HEK293 (cell line): Measurements from ENCODE around the gene CENPB.

ENCODE experiments used
- ATF2 ChIP-seq: fragments of 450-650 bp; formaldehyde crosslinking; IDR thresholded peaks from 2 replicates; pipeline ENCODE4 v1.5.1; 2016; ENCODE audit warnings: missing biosample characterization, missing genetic modification characterization, low read depth
- FEZF1 ChIP-seq: fragments of 450-650 bp; formaldehyde crosslinking; IDR thresholded peaks from 2 replicates; pipeline ENCODE4 v1.5.1; 2016; ENCODE audit warnings: missing biosample characterization, missing genetic modification characterization
- GLIS1 ChIP-seq: fragments of 450-650 bp; formaldehyde crosslinking; IDR thresholded peaks from 2 replicates; pipeline ENCODE4 v1.5.1; 2016; ENCODE audit warnings: missing biosample characterization, missing genetic modification characterization
- GLIS2 ChIP-seq: fragments of 450-650 bp; formaldehyde crosslinking; IDR thresholded peaks from 2 replicates; pipeline ENCODE4 v1.5.1; 2016; ENCODE audit warnings: missing biosample characterization, missing genetic modification characterization
- KLF8 ChIP-seq: fragments of 450-650 bp; formaldehyde crosslinking; IDR thresholded peaks from 2 replicates; pipeline ENCODE4 v1.5.1; 2016; ENCODE audit warnings: missing biosample characterization, missing genetic modification characterization
- KLF9 ChIP-seq: fragments of 450-650 bp; formaldehyde crosslinking; IDR thresholded peaks from 2 replicates; pipeline ENCODE4 v1.5.1; 2016; ENCODE audit warnings: missing biosample characterization, missing genetic modification characterization, low read depth
- OVOL3 ChIP-seq: fragments of 450-650 bp; formaldehyde crosslinking; IDR thresholded peaks from 2 replicates; pipeline ENCODE4 v1.5.1; 2016; ENCODE audit warnings: missing biosample characterization, missing genetic modification characterization
- PATZ1 ChIP-seq: fragments of 450-650 bp; formaldehyde crosslinking; IDR thresholded peaks from 2 replicates; pipeline ENCODE4 v1.5.1; 2016; ENCODE audit warnings: missing biosample characterization, missing genetic modification characterization
- ZBTB21 ChIP-seq: fragments of 450-650 bp; formaldehyde crosslinking; IDR thresholded peaks from 2 replicates; pipeline ENCODE4 v1.5.1; 2017; ENCODE audit warnings: missing biosample characterization, missing genetic modification characterization
- ZNF16 ChIP-seq: fragments of 450-650 bp; formaldehyde crosslinking; IDR thresholded peaks from 2 replicates; pipeline ENCODE4 v1.5.1; 2016; ENCODE audit warnings: low read depth, missing biosample characterization, missing genetic modification characterization
- ZNF175 ChIP-seq: fragments of 450-650 bp; formaldehyde crosslinking; IDR thresholded peaks from 2 replicates; pipeline ENCODE4 v1.5.1; 2016; ENCODE audit warnings: missing biosample characterization, missing genetic modification characterization
- ZNF223 ChIP-seq: fragments of 450-650 bp; formaldehyde crosslinking; IDR thresholded peaks from 2 replicates; pipeline ENCODE4 v1.5.1; 2016; ENCODE audit warnings: missing biosample characterization, missing genetic modification characterization
- ZNF311 ChIP-seq: fragments of 450-650 bp; formaldehyde crosslinking; IDR thresholded peaks from 2 replicates; pipeline ENCODE4 v1.5.1; 2017; ENCODE audit warnings: missing biosample characterization, missing genetic modification characterization, borderline replicate concordance
- ZNF335 ChIP-seq: fragments of 450-650 bp; formaldehyde crosslinking; conservative IDR thresholded peaks from 2 replicates; pipeline ENCODE4 v1.5.1; 2016; ENCODE audit warnings: missing biosample characterization, missing genetic modification characterization
- ZNF350 ChIP-seq: fragments of 450-650 bp; formaldehyde crosslinking; IDR thresholded peaks from 2 replicates; pipeline ENCODE4 v1.5.0; 2017; ENCODE audit warnings: missing biosample characterization, mild to moderate bottlenecking, missing genetic modification characterization
- ZNF48 ChIP-seq: fragments of 450-650 bp; formaldehyde crosslinking; IDR thresholded peaks from 2 replicates; pipeline ENCODE4 v1.5.1; 2016; ENCODE audit warnings: missing biosample characterization, missing genetic modification characterization
- ZNF514 ChIP-seq: fragments of 450-650 bp; formaldehyde crosslinking; IDR thresholded peaks from 2 replicates; pipeline ENCODE4 v1.5.1; 2016; ENCODE audit warnings: missing biosample characterization, missing genetic modification characterization
- ZNF530 ChIP-seq: fragments of 450-650 bp; formaldehyde crosslinking; IDR thresholded peaks from 2 replicates; pipeline ENCODE4 v1.5.1; 2016; ENCODE audit warnings: low read depth, missing biosample characterization, missing genetic modification characterization
- ZNF558 ChIP-seq: fragments of 450-650 bp; formaldehyde crosslinking; IDR thresholded peaks from 2 replicates; pipeline ENCODE4 v1.5.1; 2016; ENCODE audit warnings: missing biosample characterization, missing genetic modification characterization
- ZNF560 ChIP-seq: fragments of 450-650 bp; formaldehyde crosslinking; IDR thresholded peaks from 2 replicates; pipeline ENCODE4 v1.5.1; 2017; ENCODE audit warnings: missing biosample characterization, missing genetic modification characterization, borderline replicate concordance
- ZNF664 ChIP-seq: fragments of 450-650 bp; formaldehyde crosslinking; IDR thresholded peaks from 2 replicates; pipeline ENCODE4 v1.5.1; 2016; ENCODE audit warnings: missing biosample characterization, missing genetic modification characterization
- ZNF670 ChIP-seq: fragments of 450-650 bp; formaldehyde crosslinking; IDR thresholded peaks from 2 replicates; pipeline ENCODE4 v1.5.1; 2016; ENCODE audit warnings: missing biosample characterization, missing genetic modification characterization, low read depth
- ZNF76 ChIP-seq: fragments of 450-650 bp; formaldehyde crosslinking; IDR thresholded peaks from 2 replicates; pipeline ENCODE4; 2016; ENCODE audit warnings: low read depth, missing biosample characterization, missing genetic modification characterization, borderline replicate concordance
- ZNF768 ChIP-seq: fragments of 450-650 bp; formaldehyde crosslinking; IDR thresholded peaks from 2 replicates; pipeline ENCODE4 v1.5.1; 2018; ENCODE audit warnings: missing biosample characterization, mild to moderate bottlenecking, missing genetic modification characterization
- ZNF776 ChIP-seq: fragments of 450-650 bp; formaldehyde crosslinking; IDR thresholded peaks from 2 replicates; pipeline ENCODE4 v1.5.0; 2017; ENCODE audit warnings: missing biosample characterization, missing genetic modification characterization, borderline replicate concordance
- ZNF785 ChIP-seq: fragments of 450-650 bp; formaldehyde crosslinking; IDR thresholded peaks from 2 replicates; pipeline ENCODE4 v1.5.1; 2016; ENCODE audit warnings: missing biosample characterization, missing genetic modification characterization
- ZSCAN16 ChIP-seq: fragments of 450-650 bp; formaldehyde crosslinking; IDR thresholded peaks from 2 replicates; pipeline ENCODE4 v1.5.1; 2016; ENCODE audit warnings: missing biosample characterization, missing genetic modification characterization
- TF ChIP-seq, protein P1 (sequence below): fragments of 450-650 bp; formaldehyde crosslinking; IDR thresholded peaks from 2 replicates; pipeline ENCODE4 v1.5.1; 2017; ENCODE audit warnings: missing biosample characterization, mild to moderate bottlenecking, missing genetic modification characterization, moderate library complexity
- TF ChIP-seq, protein P2 (sequence below): fragments of 450-650 bp; formaldehyde crosslinking; IDR thresholded peaks from 2 replicates; pipeline ENCODE4 v1.5.1; 2016; ENCODE audit warnings: missing biosample characterization, missing genetic modification characterization
- TF ChIP-seq, protein P3 (sequence below): fragments of 450-650 bp; formaldehyde crosslinking; IDR thresholded peaks from 2 replicates; pipeline ENCODE4 v1.5.1; 2017; ENCODE audit warnings: missing biosample characterization, missing genetic modification characterization
- TF ChIP-seq, protein P4 (sequence below): fragments of 450-650 bp; formaldehyde crosslinking; IDR thresholded peaks from 2 replicates; pipeline ENCODE4 v1.5.1; 2016; ENCODE audit warnings: missing biosample characterization, missing genetic modification characterization, low read depth

Gene CENPB

DNA sequence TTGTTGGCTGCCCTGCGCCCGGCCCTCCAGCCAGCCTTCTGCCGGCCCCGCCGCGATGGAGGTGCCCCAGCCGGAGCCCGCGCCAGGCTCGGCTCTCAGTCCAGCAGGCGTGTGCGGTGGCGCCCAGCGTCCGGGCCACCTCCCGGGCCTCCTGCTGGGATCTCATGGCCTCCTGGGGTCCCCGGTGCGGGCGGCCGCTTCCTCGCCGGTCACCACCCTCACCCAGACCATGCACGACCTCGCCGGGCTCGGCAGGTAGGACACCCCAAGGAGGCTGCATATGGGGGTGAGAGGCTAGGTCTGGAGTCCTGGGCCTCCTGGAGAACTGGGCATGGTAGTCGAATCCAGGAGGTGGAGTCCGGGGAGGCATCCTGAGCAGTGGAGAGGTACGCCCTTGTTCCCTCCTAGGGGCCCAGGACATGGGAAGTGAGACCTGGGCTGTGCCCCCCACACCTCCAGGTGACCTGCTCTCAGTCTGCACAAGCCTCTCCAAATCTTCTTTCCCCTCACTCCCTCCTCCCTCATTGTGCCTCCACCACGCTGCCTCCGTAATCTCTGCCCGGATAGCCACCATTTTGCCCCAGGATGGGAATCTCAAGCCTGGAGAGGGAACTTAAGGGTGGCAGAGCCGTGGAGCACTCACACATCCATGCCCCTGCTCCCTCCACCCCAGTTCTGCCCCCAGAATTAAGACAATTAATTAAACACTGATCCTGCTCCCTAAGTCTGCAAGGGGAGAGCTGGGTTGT lies 10.1 kb upstream of the CENPB start (continued):
- TF ChIP-seq ATF2 (tag by site-specific recombination) (no peak), ZNF175 (tag by site-specific recombination) (no peak), ZNF776 (tag by site-specific recombination) (no peak), ZNF350 (tag by site-specific recombination) (no peak), ZNF48 (tag by site-specific recombination) (no peak), GLIS2 (tag by site-specific recombination) (peak; percentile 81), FEZF1 (no peak), ZNF311 (tag by site-specific recombination) (no peak), KLF9 (tag by site-specific recombination) (no peak), GLIS1 (tag by site-specific recombination) (peak; percentile 94), ZNF560 (tag by site-specific recombination) (no peak), ZSCAN16 (tag by site-specific recombination) (no peak), KLF8 (peak; percentile 46), ZNF530 (no peak), ZBTB21 (no peak), ZNF76 (tag by site-specific recombination) (no peak), ZNF514 (tag by site-specific recombination) (no peak), OVOL3 (no peak), PATZ1 (tag by site-specific recombination) (no peak), ZNF558 (no peak), ZNF785 (no peak), ZNF16 (no peak), ZNF768 (tag by site-specific recombination) (no peak), ZNF664 (no peak), ZNF670 (tag by site-specific recombination) (no peak), ZNF223 (tag by site-specific recombination) (no peak), ZNF335 (peak; percentile 98)
- TF ChIP-seq, protein P1, sequence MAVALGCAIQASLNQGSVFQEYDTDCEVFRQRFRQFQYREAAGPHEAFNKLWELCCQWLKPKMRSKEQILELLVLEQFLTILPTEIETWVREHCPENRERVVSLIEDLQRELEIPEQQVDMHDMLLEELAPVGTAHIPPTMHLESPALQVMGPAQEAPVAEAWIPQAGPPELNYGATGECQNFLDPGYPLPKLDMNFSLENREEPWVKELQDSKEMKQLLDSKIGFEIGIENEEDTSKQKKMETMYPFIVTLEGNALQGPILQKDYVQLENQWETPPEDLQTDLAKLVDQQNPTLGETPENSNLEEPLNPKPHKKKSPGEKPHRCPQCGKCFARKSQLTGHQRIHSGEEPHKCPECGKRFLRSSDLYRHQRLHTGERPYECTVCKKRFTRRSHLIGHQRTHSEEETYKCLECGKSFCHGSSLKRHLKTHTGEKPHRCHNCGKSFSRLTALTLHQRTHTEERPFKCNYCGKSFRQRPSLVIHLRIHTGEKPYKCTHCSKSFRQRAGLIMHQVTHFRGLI (tag by site-specific recombination) = peak; percentile 79
- TF ChIP-seq, protein P2, sequence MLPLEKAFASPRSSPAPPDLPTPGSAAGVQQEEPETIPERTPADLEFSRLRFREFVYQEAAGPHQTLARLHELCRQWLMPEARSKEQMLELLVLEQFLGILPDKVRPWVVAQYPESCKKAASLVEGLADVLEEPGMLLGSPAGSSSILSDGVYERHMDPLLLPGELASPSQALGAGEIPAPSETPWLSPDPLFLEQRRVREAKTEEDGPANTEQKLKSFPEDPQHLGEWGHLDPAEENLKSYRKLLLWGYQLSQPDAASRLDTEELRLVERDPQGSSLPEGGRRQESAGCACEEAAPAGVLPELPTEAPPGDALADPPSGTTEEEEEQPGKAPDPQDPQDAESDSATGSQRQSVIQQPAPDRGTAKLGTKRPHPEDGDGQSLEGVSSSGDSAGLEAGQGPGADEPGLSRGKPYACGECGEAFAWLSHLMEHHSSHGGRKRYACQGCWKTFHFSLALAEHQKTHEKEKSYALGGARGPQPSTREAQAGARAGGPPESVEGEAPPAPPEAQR (tag by site-specific recombination) = no peak
- TF ChIP-seq, protein P3, sequence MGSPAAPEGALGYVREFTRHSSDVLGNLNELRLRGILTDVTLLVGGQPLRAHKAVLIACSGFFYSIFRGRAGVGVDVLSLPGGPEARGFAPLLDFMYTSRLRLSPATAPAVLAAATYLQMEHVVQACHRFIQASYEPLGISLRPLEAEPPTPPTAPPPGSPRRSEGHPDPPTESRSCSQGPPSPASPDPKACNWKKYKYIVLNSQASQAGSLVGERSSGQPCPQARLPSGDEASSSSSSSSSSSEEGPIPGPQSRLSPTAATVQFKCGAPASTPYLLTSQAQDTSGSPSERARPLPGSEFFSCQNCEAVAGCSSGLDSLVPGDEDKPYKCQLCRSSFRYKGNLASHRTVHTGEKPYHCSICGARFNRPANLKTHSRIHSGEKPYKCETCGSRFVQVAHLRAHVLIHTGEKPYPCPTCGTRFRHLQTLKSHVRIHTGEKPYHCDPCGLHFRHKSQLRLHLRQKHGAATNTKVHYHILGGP (tag by site-specific recombination) = no peak
- TF ChIP-seq, protein P4, sequence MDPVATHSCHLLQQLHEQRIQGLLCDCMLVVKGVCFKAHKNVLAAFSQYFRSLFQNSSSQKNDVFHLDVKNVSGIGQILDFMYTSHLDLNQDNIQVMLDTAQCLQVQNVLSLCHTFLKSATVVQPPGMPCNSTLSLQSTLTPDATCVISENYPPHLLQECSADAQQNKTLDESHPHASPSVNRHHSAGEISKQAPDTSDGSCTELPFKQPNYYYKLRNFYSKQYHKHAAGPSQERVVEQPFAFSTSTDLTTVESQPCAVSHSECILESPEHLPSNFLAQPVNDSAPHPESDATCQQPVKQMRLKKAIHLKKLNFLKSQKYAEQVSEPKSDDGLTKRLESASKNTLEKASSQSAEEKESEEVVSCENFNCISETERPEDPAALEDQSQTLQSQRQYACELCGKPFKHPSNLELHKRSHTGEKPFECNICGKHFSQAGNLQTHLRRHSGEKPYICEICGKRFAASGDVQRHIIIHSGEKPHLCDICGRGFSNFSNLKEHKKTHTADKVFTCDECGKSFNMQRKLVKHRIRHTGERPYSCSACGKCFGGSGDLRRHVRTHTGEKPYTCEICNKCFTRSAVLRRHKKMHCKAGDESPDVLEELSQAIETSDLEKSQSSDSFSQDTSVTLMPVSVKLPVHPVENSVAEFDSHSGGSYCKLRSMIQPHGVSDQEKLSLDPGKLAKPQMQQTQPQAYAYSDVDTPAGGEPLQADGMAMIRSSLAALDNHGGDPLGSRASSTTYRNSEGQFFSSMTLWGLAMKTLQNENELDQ (tag by site-specific recombination) = no peak
